DOHH2 (cell line): Measurements from ENCODE around the gene EYA4.

Experiments used
- H3F3A ChIP-seq: fragments of 200-600 bp; sonication (generic), shearing (Covaris generic); 2 replicates; pipeline ENCODE4 v1.6.0; 2016; ENCODE audit warnings: antibody characterized with exemption, mild to moderate bottlenecking; ENCODE audit not compliant: control insufficient read depth, insufficient read depth
- H3K27ac ChIP-seq: fragments of 200-600 bp; sonication (generic); 2 replicates; pipeline ENCODE4 v1.5.1; 2014; ENCODE audit warnings: low read depth, mild to moderate bottlenecking, low read length, moderate library complexity
- H3K27me3 ChIP-seq: fragments of 200-600 bp; sonication (generic); 2 replicates; pipeline ENCODE4 v1.6.1; 2014; ENCODE audit warnings: mild to moderate bottlenecking, low read length, mixed read lengths; ENCODE audit not compliant: control insufficient read depth
- H3K36me3 ChIP-seq: fragments of 200-600 bp; sonication (generic); 2 replicates; pipeline ENCODE4 v1.6.1; 2014; ENCODE audit warnings: mild to moderate bottlenecking, low read length, moderate library complexity, mixed read lengths; ENCODE audit not compliant: control insufficient read depth
- H3K4me1 ChIP-seq: fragments of 200-600 bp; sonication (generic); 2 replicates; pipeline ENCODE4 v1.6.1; 2014; ENCODE audit warnings: mild to moderate bottlenecking, low read length, mixed read lengths; ENCODE audit not compliant: control insufficient read depth
- H3K4me2 ChIP-seq: fragments of 200-600 bp; sonication (generic); 2 replicates; pipeline ENCODE4 v1.6.0; 2014; ENCODE audit warnings: mild to moderate bottlenecking, low read length, moderate library complexity
- H3K4me3 ChIP-seq: fragments of 200-600 bp; sonication (generic); 2 replicates; pipeline ENCODE4 v1.5.1; 2014; ENCODE audit warnings: mild to moderate bottlenecking, low read length, mixed read lengths
- H3K79me2 ChIP-seq: fragments of 200-600 bp; sonication (generic); 2 replicates; pipeline ENCODE4 v1.6.1; 2014; ENCODE audit warnings: mild to moderate bottlenecking, low read length, mixed read lengths; ENCODE audit not compliant: control insufficient read depth
- H3K9me2 ChIP-seq: fragments of 200-600 bp; sonication (generic); replicated peaks from 2 replicates; pipeline ENCODE4 v1.6.1; 2014; ENCODE audit warnings: mild to moderate bottlenecking, low read length, mixed read lengths; ENCODE audit not compliant: control insufficient read depth
- H3K9me3 ChIP-seq: fragments of 200-600 bp; sonication (generic); 2 replicates; pipeline ENCODE4 v1.6.1; 2014; ENCODE audit warnings: antibody characterized with exemption, low read length, mixed read lengths; ENCODE audit not compliant: control insufficient read depth, insufficient read depth
- H4K20me1 ChIP-seq: fragments of 200-600 bp; sonication (generic); 2 replicates; pipeline ENCODE4 v1.6.0; 2014; ENCODE audit warnings: low read depth, mild to moderate bottlenecking, antibody characterized with exemption, low read length, moderate library complexity; ENCODE audit not compliant: control insufficient read depth, insufficient read depth
- CTCF ChIP-seq: fragments of 200-600 bp; sonication (generic); IDR thresholded peaks from one replicate; pipeline ENCODE4 v1.5.1; 2014; ENCODE audit warnings: antibody characterized with exemption, mild to moderate bottlenecking, low read depth, low read length; ENCODE audit not compliant: poor library complexity, severe bottlenecking
- EZH2phosphoT487 ChIP-seq: fragments of 200-600 bp; sonication (generic); IDR thresholded peaks from 2 replicates; pipeline ENCODE4 v1.6.1; 2017; ENCODE audit warnings: borderline replicate concordance, mild to moderate bottlenecking, antibody characterized with exemption, low read length, moderate library complexity, mixed read lengths

The EYA4 gene

GRCh38 chr6:133404151-133404550 is 163.0 kb downstream of the EYA4 start:
- no peaks in the 10 kb centered on the region for H3K79me2 ChIP-seq

GRCh38 chr6:133404728-133405127 is 163.6 kb downstream of the EYA4 start:
- Histone ChIP-seq H3K27ac (no peak overlapping the region), H4K20me1 (no peaks in the 10 kb centered on the region), H3K4me1 (no peaks in the 10 kb centered on the region), H3K9me2 (no peaks in the 10 kb centered on the region), H3K36me3 (no peaks in the 10 kb centered on the region), H3K4me2 (no peak overlapping the region), H3K79me2 (no peaks in the 10 kb centered on the region), H3K4me3 (no peak overlapping the region), H3F3A (no peaks in the 10 kb centered on the region), H3K9me3 (no peaks in the 10 kb centered on the region), H3K27me3 (no peaks in the 10 kb centered on the region)
- TF ChIP-seq EZH2phosphoT487 (no peak), CTCF (no peak)

More at GRCh38 chr6:133404151-133404550, 163.0 kb downstream of the EYA4 start:
- no peaks in the 10 kb centered on the region for H3K9me2 ChIP-seq
- H3K27ac ChIP-seq = no peak overlapping the region
- no peaks in the 10 kb centered on the region for H3K36me3 ChIP-seq
- H4K20me1 ChIP-seq = no peaks in the 10 kb centered on the region
- TF ChIP-seq EZH2phosphoT487 (no peak), CTCF (no peak)
- H3K4me3 ChIP-seq = no peak overlapping the region
- no peaks in the 10 kb centered on the region for H3K4me1 ChIP-seq
- H3F3A ChIP-seq = no peaks in the 10 kb centered on the region
- no peak overlapping the region for H3K4me2 ChIP-seq
- no peaks in the 10 kb centered on the region for H3K9me3 ChIP-seq
- no peaks in the 10 kb centered on the region for H3K27me3 ChIP-seq

- no peak overlapping the region for H3K27ac ChIP-seq
- H3K79me2 ChIP-seq = no peaks in the 10 kb centered on the region
- H3K4me3 ChIP-seq = no peak overlapping the region
- no peaks in the 10 kb centered on the region for H3K27me3 ChIP-seq
- no peaks in the 10 kb centered on the region for H3K9me2 ChIP-seq
- no peak overlapping the region for H3K4me2 ChIP-seq
- H4K20me1 ChIP-seq = no peaks in the 10 kb centered on the region
- no peaks in the 10 kb centered on the region for H3K4me1 ChIP-seq
- TF ChIP-seq CTCF (no peak), EZH2phosphoT487 (no peak)
- no peaks in the 10 kb centered on the region for H3K36me3 ChIP-seq
- H3F3A ChIP-seq = no peaks in the 10 kb centered on the region
- H3K9me3 ChIP-seq = no peaks in the 10 kb centered on the region
Observed at GRCh38 chr6:133407320-133408100, 166.4 kb downstream of the EYA4 start.
